ENCODE results near the gene RPRD1A. TPM values are rescaled to one million over a fixed set of nuclear protein-coding genes. Genes with fewer than 3 reads are reported as not detected.

The RPRD1A gene
- total and polyA plus RNA-seq, 2 experiments from 2014 or later, result 23.3 to 68.0 TPM

DNA sequence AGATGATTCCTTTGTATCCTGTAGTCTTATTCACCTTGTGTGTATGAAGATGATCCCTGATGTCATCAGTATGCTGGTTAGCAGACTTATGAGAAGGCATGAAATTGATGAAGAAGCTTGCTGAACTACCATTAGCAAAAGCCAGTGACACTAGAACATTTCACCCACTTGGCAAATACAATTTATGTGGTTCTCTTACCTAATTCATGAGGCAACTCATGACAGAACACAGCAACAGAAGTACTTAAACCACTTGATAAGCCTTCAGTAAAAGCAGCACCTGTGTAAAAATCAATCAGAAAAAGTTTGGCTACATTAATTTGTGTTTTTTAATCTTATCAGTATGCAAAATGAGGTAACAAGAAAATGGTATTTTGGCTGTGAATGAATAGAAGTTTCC, 44.9 kb upstream of the RPRD1A start:
- Histone ChIP-seq H3K9me3 (ENCODE audit: low read depth) (no peaks in the 10 kb centered on the region), H2AFZ (no peak overlapping the region), H3K36me3 (replicated peaks; ENCODE audit: insufficient read depth, low read depth) (no peaks in the 10 kb centered on the region), H3K4me2 (no peak overlapping the region), H3K9me2 (replicated peaks; ENCODE audit: insufficient read depth) (no peaks in the 10 kb centered on the region), H3K4me1 (ENCODE audit: insufficient read depth) (no peaks in the 10 kb centered on the region), H3K27me3 (no peaks in the 10 kb centered on the region), H4K20me1 (ENCODE audit: insufficient read depth, poor library complexity, severe bottlenecking) (no peaks in the 10 kb centered on the region), H3K79me2 (no peaks in the 10 kb centered on the region), H3K27ac (no peak overlapping the region), H3K4me3 (no peak overlapping the region)
- TF ChIP-seq EZH2phosphoT487 (IDR thresholded peaks at IDR 0.05; ENCODE audit: low read depth, severe bottlenecking, unreplicated experiment) (no peak), EZH2 (IDR thresholded peaks at IDR 0.05; ENCODE audit: borderline replicate concordance) (no peak)
- TF ChIP-seq, protein P1, sequence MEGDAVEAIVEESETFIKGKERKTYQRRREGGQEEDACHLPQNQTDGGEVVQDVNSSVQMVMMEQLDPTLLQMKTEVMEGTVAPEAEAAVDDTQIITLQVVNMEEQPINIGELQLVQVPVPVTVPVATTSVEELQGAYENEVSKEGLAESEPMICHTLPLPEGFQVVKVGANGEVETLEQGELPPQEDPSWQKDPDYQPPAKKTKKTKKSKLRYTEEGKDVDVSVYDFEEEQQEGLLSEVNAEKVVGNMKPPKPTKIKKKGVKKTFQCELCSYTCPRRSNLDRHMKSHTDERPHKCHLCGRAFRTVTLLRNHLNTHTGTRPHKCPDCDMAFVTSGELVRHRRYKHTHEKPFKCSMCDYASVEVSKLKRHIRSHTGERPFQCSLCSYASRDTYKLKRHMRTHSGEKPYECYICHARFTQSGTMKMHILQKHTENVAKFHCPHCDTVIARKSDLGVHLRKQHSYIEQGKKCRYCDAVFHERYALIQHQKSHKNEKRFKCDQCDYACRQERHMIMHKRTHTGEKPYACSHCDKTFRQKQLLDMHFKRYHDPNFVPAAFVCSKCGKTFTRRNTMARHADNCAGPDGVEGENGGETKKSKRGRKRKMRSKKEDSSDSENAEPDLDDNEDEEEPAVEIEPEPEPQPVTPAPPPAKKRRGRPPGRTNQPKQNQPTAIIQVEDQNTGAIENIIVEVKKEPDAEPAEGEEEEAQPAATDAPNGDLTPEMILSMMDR (IDR thresholded peaks at IDR 0.05; ENCODE audit: poor library complexity), result no peak
- DNase-seq (ENCODE audit: low spot score), result no peak

DNA sequence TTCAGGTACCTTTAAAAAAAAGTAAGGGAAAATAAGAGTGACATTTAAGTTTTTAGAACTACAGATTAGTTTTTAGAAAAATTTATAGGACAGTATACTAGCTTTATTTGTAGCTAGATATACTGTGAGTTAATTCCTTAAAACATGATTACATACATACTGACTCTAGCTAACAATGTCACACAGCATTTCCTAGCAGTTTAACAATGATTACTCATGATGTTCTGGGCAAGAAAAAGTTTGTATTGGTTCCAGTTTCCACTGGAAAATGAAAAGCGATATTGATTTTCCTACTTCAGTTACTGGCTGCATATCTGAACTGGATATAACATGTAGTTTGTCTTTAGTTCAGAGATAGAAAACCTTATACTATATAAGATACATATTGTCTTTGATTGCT, 42.4 kb upstream of the RPRD1A start:
- H2AFZ ChIP-seq, result no peak overlapping the region
- no peak overlapping the region for H3K4me3 ChIP-seq
- no peaks in the 10 kb centered on the region for H4K20me1 ChIP-seq (ENCODE audit: insufficient read depth, poor library complexity, severe bottlenecking)
- H3K27ac ChIP-seq, result no peak overlapping the region
- no peaks in the 10 kb centered on the region for H3K9me2 ChIP-seq (replicated peaks; ENCODE audit: insufficient read depth)
- no peaks in the 10 kb centered on the region for H3K27me3 ChIP-seq
- 93% methylated on average over 1 of the region's 1 CpG for WGBS (ENCODE audit: low lambda C conversion rate, missing lambda C conversion rate)
- H3K79me2 ChIP-seq, result no peaks in the 10 kb centered on the region
- H3K4me1 ChIP-seq (ENCODE audit: insufficient read depth), result no peaks in the 10 kb centered on the region
- H3K36me3 ChIP-seq (replicated peaks; ENCODE audit: insufficient read depth, low read depth), result no peaks in the 10 kb centered on the region
- H3K4me2 ChIP-seq, result no peak overlapping the region
- DNase-seq (ENCODE audit: low spot score), result no peak
- TF ChIP-seq EZH2 (IDR thresholded peaks at IDR 0.05; ENCODE audit: borderline replicate concordance) (no peak), EZH2phosphoT487 (IDR thresholded peaks at IDR 0.05; ENCODE audit: low read depth, severe bottlenecking, unreplicated experiment) (no peak)
- TF ChIP-seq, protein P1 (IDR thresholded peaks at IDR 0.05; ENCODE audit: poor library complexity), result no peak
- no peaks in the 10 kb centered on the region for H3K9me3 ChIP-seq (ENCODE audit: low read depth)

GRCh38 chr18:36108601-36109000, 41.2 kb upstream of the RPRD1A start:
- Histone ChIP-seq H3K9me2 (replicated peaks; ENCODE audit: insufficient read depth) (no peaks in the 10 kb centered on the region), H3K36me3 (replicated peaks; ENCODE audit: insufficient read depth, low read depth) (no peaks in the 10 kb centered on the region), H3K9me3 (ENCODE audit: low read depth) (no peaks in the 10 kb centered on the region), H4K20me1 (ENCODE audit: insufficient read depth, poor library complexity, severe bottlenecking) (no peaks in the 10 kb centered on the region), H3K4me2 (no peak overlapping the region), H2AFZ (no peak overlapping the region), H3K79me2 (no peaks in the 10 kb centered on the region), H3K27ac (no peak overlapping the region), H3K27me3 (no peaks in the 10 kb centered on the region), H3K4me1 (ENCODE audit: insufficient read depth) (no peaks in the 10 kb centered on the region), H3K4me3 (no peak overlapping the region)
- 98% methylated on average over 5 of the region's 5 CpGs for WGBS (ENCODE audit: low lambda C conversion rate, missing lambda C conversion rate)
- no peak for DNase-seq (ENCODE audit: low spot score)
- no peak for TF ChIP-seq EZH2phosphoT487 (IDR thresholded peaks at IDR 0.05; ENCODE audit: low read depth, severe bottlenecking, unreplicated experiment)
- TF ChIP-seq, protein P1 (IDR thresholded peaks at IDR 0.05; ENCODE audit: poor library complexity), result no peak
- no peak for TF ChIP-seq EZH2 (IDR thresholded peaks at IDR 0.05; ENCODE audit: borderline replicate concordance)

DNA sequence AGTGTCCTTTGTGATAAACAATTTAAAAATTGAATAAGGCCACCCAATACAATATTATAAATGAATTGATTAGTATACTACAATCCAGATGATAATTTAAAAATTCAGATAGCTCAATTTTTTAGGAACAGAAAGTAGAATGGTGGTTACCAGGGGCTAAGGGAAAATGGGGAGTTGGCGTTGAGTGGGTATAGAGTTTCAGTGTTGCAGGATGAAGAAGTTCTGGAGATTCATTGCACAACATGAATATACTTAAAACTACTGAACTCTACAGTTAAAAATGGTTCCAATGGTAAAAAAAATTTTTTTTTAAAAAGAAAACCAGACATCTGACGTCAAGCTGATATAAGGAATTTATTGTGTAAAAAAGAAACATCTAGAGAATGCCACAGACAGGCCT, 40.8 kb upstream of the RPRD1A start:
- Histone ChIP-seq H3K4me3 (no peak overlapping the region), H3K36me3 (replicated peaks; ENCODE audit: insufficient read depth, low read depth) (no peaks in the 10 kb centered on the region)

More for the DNA sequence above, 40.8 kb upstream of the RPRD1A start:
- WGBS (ENCODE audit: low lambda C conversion rate, missing lambda C conversion rate), result 48% methylated on average over 2 of the region's 2 CpGs
- no peak overlapping the region for H3K27ac ChIP-seq
- no peaks in the 10 kb centered on the region for H3K79me2 ChIP-seq
- no peak overlapping the region for H3K4me2 ChIP-seq
- no peaks in the 10 kb centered on the region for H3K4me1 ChIP-seq (ENCODE audit: insufficient read depth)
- no peak for DNase-seq (ENCODE audit: low spot score)
- H2AFZ ChIP-seq, result no peak overlapping the region
- H3K27me3 ChIP-seq, result no peaks in the 10 kb centered on the region
- H3K9me2 ChIP-seq (replicated peaks; ENCODE audit: insufficient read depth), result no peaks in the 10 kb centered on the region
- H4K20me1 ChIP-seq (ENCODE audit: insufficient read depth, poor library complexity, severe bottlenecking), result no peaks in the 10 kb centered on the region
- H3K9me3 ChIP-seq (ENCODE audit: low read depth), result no peaks in the 10 kb centered on the region
- no peak for TF ChIP-seq EZH2 (IDR thresholded peaks at IDR 0.05; ENCODE audit: borderline replicate concordance)
- TF ChIP-seq EZH2phosphoT487 (IDR thresholded peaks at IDR 0.05; ENCODE audit: low read depth, severe bottlenecking, unreplicated experiment), result no peak
- TF ChIP-seq, protein P1 (IDR thresholded peaks at IDR 0.05; ENCODE audit: poor library complexity), result no peak

Data from hepatocyte (in vitro differentiated cells).